ENCODE measurements around the gene RASSF3. TPM values are rescaled to one million over a fixed set of nuclear protein-coding genes. Genes with fewer than 3 reads are reported as not detected.
A peak's percentile ranks its signal among the peaks of the same experiment; 100 is the strongest.
"Not testable (repeated sequence)": the region's sequence is repeated elsewhere in the genome, so short reads cannot be mapped to it uniquely, and the experiment has no call there.

RASSF3 gene
- 100 to 1,000 TPM; 246 to 312 TPM for total RNA-seq
- long read RNA-seq, donor 1, transcript RASSF3-204 (5 exons, 3,492 nt), result major isoform, 31 of 49 reads
- long read RNA-seq, donor 1, partial matches to known transcripts, result 12 of 49 reads
- long read RNA-seq, donor 1, other reads (novel, unspliced or antisense), result 6 of 49 reads
- long read RNA-seq, donor 2, partial matches to known transcripts, result 0 of 19 reads
- long read RNA-seq, donor 2, other reads (novel, unspliced or antisense), result 19 of 19 reads

GRCh38 chr12:64610079-64610659, at the start of gene RASSF3:
RASSF3 (plus strand) TSS chr12:64610495; CDS start chr12:64610633, 138 bp downstream.
- intact Hi-C loops (cut with DNase I), result loop anchor here (5.0 to 10.0 kb wide), 2 partner anchors 65 to 67 kb away; no protein-coding TSS in a partner anchor
- peak; percentile 92 for DNase-seq (ENCODE audit: low spot score)

GRCh38 chr12:64561302-64562136, 48.8 kb upstream of the RASSF3 start:
- intact Hi-C loops (cut with DNase I), result no loop called here
- no peak for DNase-seq (ENCODE audit: low spot score)

DNA sequence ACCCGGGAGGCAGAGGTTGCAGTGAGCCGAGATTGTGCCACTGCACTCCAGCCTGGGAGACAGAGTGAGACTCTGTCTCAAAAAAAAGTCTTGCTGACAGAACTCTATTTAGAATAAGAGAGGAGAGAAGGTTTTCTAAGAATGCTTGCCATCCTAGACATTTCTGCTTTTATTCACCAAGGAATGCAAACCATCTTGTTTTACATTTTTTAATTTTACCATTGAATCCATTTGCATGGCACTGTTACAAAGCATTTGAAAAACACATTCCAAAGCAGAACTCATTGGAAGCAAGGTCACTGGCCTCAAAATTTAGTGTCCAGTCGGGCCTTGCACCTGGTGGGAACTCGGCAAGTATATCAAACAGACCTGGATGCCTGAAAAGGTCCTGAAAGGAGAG, 44.2 kb upstream of the RASSF3 start:
- intact Hi-C loops (cut with DNase I), result no loop called here
- no peak for DNase-seq (ENCODE audit: low spot score)

DNA sequence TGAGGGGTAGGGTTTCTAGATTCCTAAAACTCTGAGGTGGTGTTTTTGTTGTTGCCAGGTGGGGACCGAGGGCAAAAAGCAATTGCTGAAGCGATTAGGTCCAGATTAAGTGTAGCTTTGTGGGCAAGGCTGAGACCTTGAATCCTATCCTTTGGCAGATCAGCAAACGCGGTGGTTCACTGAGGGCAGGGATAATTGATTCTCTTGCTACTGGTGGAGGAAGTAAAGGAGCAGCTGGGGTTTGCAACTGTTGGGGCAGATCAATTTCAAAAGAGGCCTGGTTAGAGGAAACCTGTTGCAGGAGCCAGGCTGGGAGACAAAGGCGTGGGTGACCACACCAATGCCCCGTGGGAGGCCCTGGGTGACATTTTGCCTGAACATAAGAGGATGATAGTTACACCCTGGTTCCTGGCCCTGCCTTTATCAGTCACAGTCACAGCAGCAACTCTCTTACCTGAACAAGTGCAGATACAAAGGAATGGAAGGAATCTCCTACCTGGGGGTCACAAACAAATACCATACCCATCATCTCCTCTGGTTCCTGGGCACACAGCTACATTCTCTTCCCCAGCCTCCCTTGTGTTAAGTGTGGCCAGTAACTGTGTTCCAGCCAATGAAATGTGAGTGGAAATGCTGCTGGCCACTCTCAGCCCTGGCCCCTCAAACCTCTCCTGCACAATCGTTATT, 43.3 kb upstream of the RASSF3 start:
- intact Hi-C loops (cut with DNase I), result no loop called here
- no peak for DNase-seq (ENCODE audit: low spot score)

GRCh38 chr12:64567570-64567969, 42.7 kb upstream of the RASSF3 start:
- intact Hi-C loops (cut with DNase I), result no loop called here

DNA sequence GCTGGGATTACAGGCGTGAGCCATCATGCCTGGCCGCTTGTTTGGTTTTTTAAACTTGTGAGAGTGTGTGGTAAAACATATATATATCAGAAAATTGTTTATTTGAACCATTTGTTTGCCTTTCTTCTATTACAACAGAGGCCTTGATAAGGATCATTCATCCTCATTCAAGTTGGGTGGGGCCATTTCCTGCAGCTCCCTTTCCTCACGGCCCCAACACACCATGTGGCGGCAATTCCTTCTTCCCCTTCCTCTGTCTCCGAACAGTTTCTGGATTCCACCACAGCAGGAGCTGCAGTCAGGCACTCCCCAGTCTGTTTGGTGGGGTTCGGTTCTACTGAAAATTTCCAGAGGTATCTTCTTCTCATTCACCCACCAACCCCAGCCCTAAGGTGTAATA, 42.0 kb upstream of the RASSF3 start:
- DNase-seq (ENCODE audit: low spot score), result no peak
- intact Hi-C loops (cut with DNase I), result no loop called here

More at GRCh38 chr12:64567570-64567969, 42.7 kb upstream of the RASSF3 start:
- DNase-seq (ENCODE audit: low spot score), result no peak

- DNase-seq (ENCODE audit: low spot score), result no peak
Observed at GRCh38 chr12:64569923-64570691, 40.2 kb upstream of the RASSF3 start.

GRCh38 chr12:64571411-64571810, 38.9 kb upstream of the RASSF3 start:
- intact Hi-C loops (cut with DNase I), result no loop called here
- no peak for DNase-seq (ENCODE audit: low spot score)

More at GRCh38 chr12:64569923-64570691, 40.2 kb upstream of the RASSF3 start:
- intact Hi-C loops (cut with DNase I), result no loop called here

- intact Hi-C loops (cut with DNase I), result no loop called here
- no peak for DNase-seq (ENCODE audit: low spot score)
Observed at GRCh38 chr12:64572241-64572640, 38.1 kb upstream of the RASSF3 start.

- intact Hi-C loops (cut with DNase I), result no loop called here
- DNase-seq (ENCODE audit: low spot score), result no peak
Observed at GRCh38 chr12:64574837-64575236, 35.5 kb upstream of the RASSF3 start.

GRCh38 chr12:64577046-64577445, 33.2 kb upstream of the RASSF3 start:
- no peak for DNase-seq (ENCODE audit: low spot score)
- intact Hi-C loops (cut with DNase I), result no loop called here

DNA sequence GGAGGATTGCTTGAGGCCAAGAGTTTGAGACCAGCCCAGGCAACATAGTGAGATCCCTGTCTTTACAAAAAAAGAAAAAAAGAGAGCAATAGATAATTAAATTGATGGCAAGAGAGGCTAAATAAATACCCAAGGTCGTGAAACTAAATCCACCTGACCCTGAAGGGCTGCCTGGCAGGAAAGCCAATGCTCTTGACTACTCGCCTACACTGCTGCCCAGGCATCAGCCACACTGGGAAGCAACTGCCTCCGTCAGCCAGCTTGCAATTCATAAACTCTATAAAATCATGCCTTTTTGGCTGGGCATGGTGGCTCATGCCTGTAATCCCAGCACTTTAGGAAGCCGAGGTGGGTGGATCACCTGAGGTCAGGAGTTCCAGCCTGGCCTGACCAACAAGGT, 31.7 kb upstream of the RASSF3 start:
- intact Hi-C loops (cut with DNase I), result no loop called here

DNA sequence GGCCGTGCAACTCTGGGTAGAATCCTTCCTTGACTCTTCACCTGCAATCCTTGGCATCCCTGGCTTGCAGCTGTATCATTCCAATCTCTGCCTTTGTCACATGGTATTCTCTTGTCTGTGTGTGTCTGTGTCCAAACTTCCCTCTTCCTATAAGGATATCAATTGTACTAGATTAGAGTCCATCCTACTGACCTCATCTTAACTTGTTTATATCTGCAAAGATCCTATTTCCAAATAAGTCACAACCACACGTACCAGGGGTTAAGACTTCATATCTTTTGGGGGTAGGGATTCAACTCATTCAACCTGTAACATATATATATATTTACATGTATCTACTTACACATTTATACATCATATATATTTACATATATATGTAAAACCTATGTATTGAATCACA, 29.6 kb upstream of the RASSF3 start:
- no peak for DNase-seq (ENCODE audit: low spot score)
- intact Hi-C loops (cut with DNase I), result no loop called here

More for the DNA sequence above, 31.7 kb upstream of the RASSF3 start:
- no peak for DNase-seq (ENCODE audit: low spot score)

DNA sequence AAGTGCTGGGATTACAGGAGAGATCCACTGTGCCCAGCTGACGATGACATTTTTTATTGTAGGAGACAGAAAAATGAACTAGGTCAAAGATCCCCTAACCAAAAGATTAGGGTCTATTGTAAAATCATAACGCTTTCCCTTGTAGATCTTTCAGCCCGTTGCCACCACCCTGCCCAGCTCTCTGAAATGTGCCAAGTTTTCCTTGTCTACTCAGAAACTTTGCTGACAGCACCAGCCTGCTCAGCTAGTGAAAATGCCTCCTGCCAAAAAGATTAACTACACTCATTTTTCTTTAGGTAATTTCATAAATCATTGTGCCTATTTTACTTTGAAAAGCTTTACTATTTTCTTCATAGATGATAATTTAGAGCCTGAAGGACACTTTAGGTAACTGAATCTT, 28.2 kb upstream of the RASSF3 start:
- intact Hi-C loops (cut with DNase I), result no loop called here
- DNase-seq (ENCODE audit: low spot score), result no peak

DNA sequence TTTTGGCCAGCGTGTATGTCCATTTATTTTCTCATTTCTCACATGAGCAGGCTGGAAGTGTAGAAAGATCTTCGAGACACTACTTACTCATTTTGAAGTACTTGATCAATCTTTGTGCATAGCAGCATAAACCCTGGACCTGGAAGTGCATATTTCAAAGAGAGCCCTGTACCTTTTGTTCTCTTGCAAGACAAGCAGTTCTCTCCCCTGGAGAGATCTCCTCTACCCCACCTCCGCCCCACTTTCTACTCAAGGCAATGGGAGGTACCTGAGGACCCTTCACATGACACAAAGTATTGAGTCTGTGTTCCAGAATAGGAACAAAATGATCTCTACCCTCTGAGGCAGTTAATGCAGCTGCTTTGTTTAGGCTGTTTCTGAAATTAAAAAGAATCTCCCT, 27.4 kb upstream of the RASSF3 start:
- DNase-seq (ENCODE audit: low spot score), result no peak
- intact Hi-C loops (cut with DNase I), result no loop called here

GRCh38 chr12:64583395-64583770, 26.9 kb upstream of the RASSF3 start:
- intact Hi-C loops (cut with DNase I); DNase-seq (ENCODE audit: low spot score): not testable (repeated sequence)

DNA sequence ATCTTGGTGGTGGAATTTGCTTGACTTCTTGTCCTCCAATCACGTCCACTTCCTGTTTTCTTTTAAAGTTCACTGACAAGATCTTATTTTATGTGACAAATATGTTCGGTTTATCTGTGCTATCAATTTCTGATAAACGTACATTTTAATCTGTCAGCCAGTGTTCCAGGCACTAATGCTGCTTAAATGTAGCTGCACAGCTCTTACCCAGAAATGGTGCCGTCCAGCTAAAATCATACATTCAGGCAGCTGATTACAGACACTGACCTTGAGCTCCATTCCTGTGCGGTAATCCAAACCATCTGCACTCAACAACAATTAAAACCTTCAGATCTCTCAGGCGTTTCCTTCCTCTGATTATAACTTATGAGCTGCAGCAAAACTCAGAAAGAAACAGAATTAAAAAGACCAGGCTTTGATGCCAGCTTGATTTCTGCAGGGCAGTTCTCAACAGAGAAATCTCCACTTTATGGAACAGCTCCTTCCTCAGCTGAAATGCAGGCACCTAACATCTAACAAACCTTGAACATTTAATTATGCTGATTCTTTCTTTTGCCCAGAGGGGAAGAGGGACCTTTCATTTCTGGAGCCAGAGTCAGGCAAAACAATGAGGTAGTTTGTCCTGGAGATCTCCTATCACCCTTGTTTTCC, 26.4 kb upstream of the RASSF3 start:
- DNase-seq (ENCODE audit: low spot score), result no peak
- intact Hi-C loops (cut with DNase I), result no loop called here

DNA sequence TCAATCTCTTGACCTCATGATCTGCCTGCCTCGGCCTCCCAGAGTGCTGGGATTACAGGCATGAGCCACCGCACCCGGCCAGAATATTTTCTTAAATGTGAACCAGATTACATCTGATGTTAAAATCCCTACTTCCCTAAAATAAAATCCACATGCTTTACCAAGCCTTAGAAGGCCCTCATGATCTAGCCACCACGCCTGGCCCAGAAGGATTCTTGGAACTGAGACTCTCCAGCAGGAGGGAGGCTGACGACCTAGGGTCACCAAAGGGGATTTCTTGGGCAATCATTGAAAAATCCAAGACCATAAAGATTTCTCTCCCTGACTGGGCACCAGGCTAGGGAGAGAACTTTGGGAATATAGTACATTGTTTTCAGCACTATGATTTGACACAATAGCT, 25.2 kb upstream of the RASSF3 start:
- intact Hi-C loops (cut with DNase I), result no loop called here
- no peak for DNase-seq (ENCODE audit: low spot score)

DNA sequence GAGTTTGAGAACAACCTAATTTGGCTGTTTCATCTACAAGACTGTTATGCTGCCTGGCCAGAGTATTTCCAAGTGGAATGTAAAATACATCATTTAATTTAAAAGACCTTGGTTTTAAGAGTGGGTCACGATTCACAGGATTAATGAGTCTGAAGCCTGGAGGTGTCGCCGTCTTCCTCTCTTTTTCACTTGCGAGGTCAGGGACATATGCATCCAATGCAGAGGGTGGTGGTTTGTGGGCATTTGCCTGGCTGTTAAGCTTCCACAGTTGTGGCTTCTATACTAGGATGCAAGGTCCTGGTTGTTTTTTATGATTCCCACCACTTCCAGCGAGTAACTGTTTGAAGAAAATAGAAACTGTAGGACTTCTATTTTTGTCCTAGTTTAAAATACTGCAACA, 22.8 kb upstream of the RASSF3 start:
- DNase-seq (ENCODE audit: low spot score), result no peak
- intact Hi-C loops (cut with DNase I), result no loop called here
